Astrocyte of the cerebellum (primary cell): ENCODE data around the gene ABCB8.
"Not testable (repeated sequence)": the region's sequence is repeated elsewhere in the genome, so short reads cannot be mapped to it uniquely, and the experiment has no call there.

ENCODE experiments used
- DNase-seq: peaks from one replicate; pipeline ENCODE4 v3.0.0-alpha.2; 2011; ENCODE audit warnings: low read depth
- H3K4me3 ChIP-seq: 2 replicates; pipeline ENCODE4 v1.5.1; 2011; ENCODE audit warnings: mild to moderate bottlenecking, low read depth, low read length, moderate library complexity
- CTCF ChIP-seq: IDR thresholded peaks from 2 replicates; pipeline ENCODE4 v1.5.1; 2012; ENCODE audit warnings: low read length, low read depth, moderate library complexity, mild to moderate bottlenecking; ENCODE audit errors: missing control alignments
- in situ Hi-C: cut with HindIII; loops from 2 replicates; pipeline ENCODE4 v1.10.0; 2017; ENCODE audit warnings: low sequenced_read_pairs

ABCB8 gene

GRCh38 chr7:151009327-151010036, 18.8 kb upstream of the ABCB8 start:
- no peak for DNase-seq

GRCh38 chr7:151010037-151010306, 18.3 kb upstream of the ABCB8 start:
- in situ Hi-C loops = no loop called here
- H3K4me3 ChIP-seq = no peak overlapping the region
- no peak for DNase-seq
- no peak for TF ChIP-seq CTCF

More at GRCh38 chr7:151009327-151010036, 18.8 kb upstream of the ABCB8 start:
- H3K4me3 ChIP-seq = no peak overlapping the region
- in situ Hi-C loops = no loop called here
- TF ChIP-seq CTCF = no peak

GRCh38 chr7:151010307-151011096, 17.7 kb upstream of the ABCB8 start:
- no peak for TF ChIP-seq CTCF
- H3K4me3 ChIP-seq = no peak overlapping the region
- DNase-seq = no peak
- in situ Hi-C loops = no loop called here

- in situ Hi-C loops = no loop called here
- no peak overlapping the region for H3K4me3 ChIP-seq
- TF ChIP-seq CTCF = no peak
- no peak for DNase-seq
These were observed 17.2 kb upstream of the ABCB8 start for GRCh38 chr7:151011097-151011409.

GRCh38 chr7:151011616-151012015, 16.6 kb upstream of the ABCB8 start:
- in situ Hi-C loops, H3K4me3 ChIP-seq, DNase-seq: not testable (repeated sequence)

GRCh38 chr7:151012031-151012692, 16.1 kb upstream of the ABCB8 start:
- DNase-seq = no peak
- in situ Hi-C loops = no loop called here
- no peak for TF ChIP-seq CTCF
- no peak overlapping the region for H3K4me3 ChIP-seq

GRCh38 chr7:151012911-151013347, 15.3 kb upstream of the ABCB8 start:
- H3K4me3 ChIP-seq = no peak overlapping the region
- TF ChIP-seq CTCF = peak; percentile 76
- in situ Hi-C loops = no loop called here
- DNase-seq = no peak
